Esophagus muscularis mucosa (tissue), 4 donors: ENCODE results near the gene NARS2. TPM values are rescaled to one million over a fixed set of nuclear protein-coding genes. Genes with fewer than 3 reads are reported as not detected.

Experiments
- DNase-seq: peaks from one replicate; pipeline ENCODE4 v3.0.0-alpha.2; 2017; ENCODE audit errors: extremely low spot score
- H3K27ac ChIP-seq, 4 donors: fragments of 200-600 bp; sonication (generic); replicated peaks in 1 of 4; 1 replicate in 3 of 4; 2 replicates in 1 of 4; pipeline ENCODE4 v1.5.1; 2016 to 2019; ENCODE audit warnings: mild to moderate bottlenecking in 1 of 4
- H3K27me3 ChIP-seq, 4 donors: fragments of 200-600 bp; sonication (generic); one replicate each; pipeline versions ENCODE4 v1.5.1 to v1.6.0; 2016 to 2019
- H3K36me3 ChIP-seq, 4 donors: fragments of 200-600 bp; sonication (generic); one replicate each; pipeline ENCODE4 v1.5.1; 2016 to 2019
- H3K4me1 ChIP-seq, 4 donors: fragments of 200-600 bp; sonication (generic); one replicate each; pipeline ENCODE4 v1.5.1; 2016 to 2019
- H3K4me3 ChIP-seq, 4 donors: fragments of 200-600 bp; sonication (generic); 1 replicate in 2 of 4; 2 replicates in 2 of 4; pipeline ENCODE4 v1.5.1; 2016 to 2019; ENCODE audit warnings: mild to moderate bottlenecking in 4 of 4, moderate library complexity in 1 of 4
- H3K9me3 ChIP-seq, 4 donors: fragments of 200-600 bp; sonication (generic); 1 replicate in 3 of 4; 2 replicates in 1 of 4; pipeline ENCODE4 v1.5.1; 2016 to 2019
- CTCF ChIP-seq, 3 experiments: fragments of 200-600 bp in 2 of 3; fragments of 450-650 bp in 1 of 3; sonication (generic) in 2 of 3; IDR thresholded peaks; one replicate each; pipeline ENCODE4 v1.5.1; 2017 to 2019; ENCODE audit warnings: antibody characterized with exemption in 3 of 3, mild to moderate bottlenecking in 2 of 3, moderate library complexity in 1 of 3
- EP300 ChIP-seq: sonication (generic); formaldehyde crosslinking; IDR thresholded peaks from one replicate; pipeline ENCODE4 v1.6.1; 2017; ENCODE audit warnings: antibody characterized with exemption
- POLR2A ChIP-seq: fragments of 450-650 bp; IDR thresholded peaks from one replicate; pipeline ENCODE4 v1.6.1; 2017; ENCODE audit warnings: antibody characterized with exemption, moderate library complexity, mild to moderate bottlenecking, low read depth
- POLR2AphosphoS5 ChIP-seq, 2 donors: sonication (generic); formaldehyde crosslinking; IDR thresholded peaks; one replicate each; pipeline ENCODE4 v1.6.1; 2017; ENCODE audit warnings: antibody characterized with exemption in 2 of 2
- WGBS: methylation state at CpG from one replicate; pipeline ENCODE4 v1.1.5; 2018; 5-methylcytosine and 5-hydroxymethylcytosine counted together
- intact Hi-C: fragments of 100-400 bp; cut with DNase I; formaldehyde crosslinking; loops from one replicate; pipeline ENCODE4 v1.15.1; 2023
- total RNA-seq, 4 donors: library from RNA; depleted of rRNA; stranded (reverse); fragments of >200 nt; gene quantifications; one replicate each; pipeline versions ENCODE4 v1.1.0 to v1.2.1, GENCODE V29; 2016

The NARS2 gene
- total RNA-seq, 4 donors from 2014 or later: 9.1 to 10.4 (median 9.8) TPM

GRCh38 chr11:78497293-78497692 is 77.4 kb downstream of the NARS2 start:
- no peaks in the 10 kb centered on the region for H3K27me3 ChIP-seq
- H3K36me3 ChIP-seq: no peaks in the 10 kb centered on the region
- H3K4me1 ChIP-seq: peaks cover 9 to 30% (median 19%) of the 10 kb centered on the region in 4 donors
- no peaks in the 10 kb centered on the region for H3K9me3 ChIP-seq
- TF ChIP-seq EP300: no peak
- TF ChIP-seq POLR2A: no peak
- no peak for TF ChIP-seq POLR2AphosphoS5 (IDR thresholded peaks at IDR 0.05)
- no peak for TF ChIP-seq CTCF (IDR thresholded peaks at IDR 0.05)
- intact Hi-C loops: no loop called here
- no peak overlapping the region for H3K4me3 ChIP-seq
- no peak for DNase-seq
- peak overlapping the region in 2 of 4 donors; percentile 35 to 36 for H3K27ac ChIP-seq

GRCh38 chr11:78493413-78493975 is 81.2 kb downstream of the NARS2 start:
- Histone ChIP-seq H3K9me3 (no peaks in the 10 kb centered on the region), H3K4me3 (no peak overlapping the region), H3K27ac (no peak overlapping the region), H3K36me3 (peaks cover 0 to 7% (median 3%) of the 10 kb centered on the region in 4 donors), H3K27me3 (no peaks in the 10 kb centered on the region), H3K4me1 (peaks cover 9 to 30% (median 19%) of the 10 kb centered on the region in 4 donors)
- intact Hi-C loops: no loop called here
- 92% methylated on average over 3 of the region's 3 CpGs for WGBS
- no peak for DNase-seq
- TF ChIP-seq CTCF (IDR thresholded peaks at IDR 0.05) (no peak), POLR2A (no peak), POLR2AphosphoS5 (IDR thresholded peaks at IDR 0.05) (no peak), EP300 (no peak)

GRCh38 chr11:78492973-78493372 is 81.7 kb downstream of the NARS2 start:
- Histone ChIP-seq H3K9me3 (no peaks in the 10 kb centered on the region), H3K36me3 (peaks cover 0 to 7% (median 3%) of the 10 kb centered on the region in 4 donors), H3K27me3 (no peaks in the 10 kb centered on the region), H3K27ac (no peak overlapping the region), H3K4me3 (no peak overlapping the region), H3K4me1 (peaks cover 9 to 29% (median 18%) of the 10 kb centered on the region in 4 donors)
- no peak for DNase-seq
- no peak for TF ChIP-seq POLR2A
- no peak for TF ChIP-seq POLR2AphosphoS5 (IDR thresholded peaks at IDR 0.05)
- no peak for TF ChIP-seq EP300
- TF ChIP-seq CTCF (IDR thresholded peaks at IDR 0.05): no peak
- WGBS: 77% methylated on average over 6 of the region's 6 CpGs
- intact Hi-C loops: no loop called here

GRCh38 chr11:78489184-78489583 is 85.5 kb downstream of the NARS2 start:
- intact Hi-C loops: no loop called here
- H3K27me3 ChIP-seq: no peaks in the 10 kb centered on the region
- H3K9me3 ChIP-seq: no peaks in the 10 kb centered on the region
- DNase-seq: no peak
- TF ChIP-seq POLR2AphosphoS5 (IDR thresholded peaks at IDR 0.05) (no peak), EP300 (no peak), CTCF (IDR thresholded peaks at IDR 0.05) (no peak), POLR2A (no peak)
- H3K4me1 ChIP-seq: no peaks in the 10 kb centered on the region
- H3K4me3 ChIP-seq: no peak overlapping the region
- peaks cover 0 to 7% (median 3%) of the 10 kb centered on the region in 4 donors for H3K36me3 ChIP-seq
- no peak overlapping the region for H3K27ac ChIP-seq

DNA sequence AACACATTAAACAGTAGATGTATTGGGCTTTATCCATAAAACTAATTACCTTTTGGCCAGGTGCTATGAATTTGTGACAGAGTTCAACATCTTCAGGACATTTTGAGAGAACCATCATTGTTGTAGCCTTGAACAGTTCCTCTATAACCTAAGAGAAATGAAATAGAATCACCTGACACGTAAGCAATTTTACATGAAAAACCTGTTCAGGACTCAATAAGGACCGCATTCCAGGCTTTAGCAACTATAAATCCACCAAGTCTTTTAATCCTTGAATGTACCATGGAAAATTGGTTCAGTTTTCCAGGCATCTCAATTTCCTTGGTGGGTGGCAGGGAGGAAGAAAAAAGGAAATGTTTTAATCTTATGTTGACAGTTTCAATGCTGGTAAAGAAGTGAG is 96.1 kb downstream of the NARS2 start:
- H3K27me3 ChIP-seq: no peaks in the 10 kb centered on the region
- TF ChIP-seq POLR2A (no peak), EP300 (no peak), POLR2AphosphoS5 (IDR thresholded peaks at IDR 0.05) (no peak), CTCF (IDR thresholded peaks at IDR 0.05) (no peak)
- no peaks in the 10 kb centered on the region for H3K9me3 ChIP-seq
- intact Hi-C loops: no loop called here
- DNase-seq: no peak
- no peak overlapping the region for H3K4me3 ChIP-seq
- WGBS: 98% methylated on average over 2 of the region's 2 CpGs
- no peaks in the 10 kb centered on the region for H3K4me1 ChIP-seq
- H3K36me3 ChIP-seq: peaks cover 0 to 6% (median 0%) of the 10 kb centered on the region in 4 donors
- H3K27ac ChIP-seq: no peak overlapping the region
